HEK293 (cell line): ENCODE measurements around the gene SEPTIN3.

ENCODE experiments used
- CTCF ChIA-PET: fragments of 350-600 bp; formaldehyde crosslinking; extraction: SDS; loops from one replicate; lab custom pipeline; 2021; ENCODE audit warnings: antibody characterized with exemption; lab: Yijun Ruan, JAX
- POLR2A ChIA-PET: fragments of 300-600 bp; formaldehyde crosslinking; extraction: SDS; loops from one replicate; lab custom pipeline; 2020; ENCODE audit warnings: antibody characterized with exemption, inconsistent platforms; lab: Yijun Ruan, JAX
- H3K27ac ChIP-seq: fragments of 200-500 bp; sonication (Bioruptor generic); 2 replicates; pipeline ENCODE4 v1.5.1; 2014; ENCODE audit warnings: low read depth, low read length, control low read depth, inconsistent platforms; ENCODE audit errors: extremely low read depth
- H3K36me3 ChIP-seq, 2 experiments: fragments of 200-500 bp in 1 of 2; sonication (Bioruptor generic) in 1 of 2; 1 replicate in 1 of 2; 2 replicates in 1 of 2; pipeline ENCODE4 v1.5.1; 2014 to 2017; ENCODE audit warnings: inconsistent platforms in 2 of 2, low read length in 2 of 2; ENCODE audit not compliant: control insufficient read depth in 2 of 2, insufficient read depth in 1 of 2
- H3K4me1 ChIP-seq: fragments of 200-500 bp; sonication (Bioruptor generic); 2 replicates; pipeline ENCODE4 v1.5.1; 2014; ENCODE audit warnings: mild to moderate bottlenecking, low read length, inconsistent platforms; ENCODE audit not compliant: control insufficient read depth, insufficient read depth
- H3K4me3 ChIP-seq: 2 replicates; pipeline ENCODE4 v1.5.1; 2011; ENCODE audit warnings: low read depth, mild to moderate bottlenecking, control low read depth, low read length, moderate library complexity
- H3K9me3 ChIP-seq: fragments of 200-500 bp; sonication (Bioruptor generic); 2 replicates; pipeline ENCODE4 v1.5.1; 2014; ENCODE audit warnings: low read depth, low read length, inconsistent platforms; ENCODE audit not compliant: control insufficient read depth, insufficient read depth
- BCL11A ChIP-seq: fragments of 450-650 bp; formaldehyde crosslinking; IDR thresholded peaks from 2 replicates; pipeline ENCODE4 v1.5.1; 2016; ENCODE audit warnings: low read depth, missing biosample characterization, missing genetic modification characterization
- FEZF1 ChIP-seq: fragments of 450-650 bp; formaldehyde crosslinking; IDR thresholded peaks from 2 replicates; pipeline ENCODE4 v1.5.1; 2016; ENCODE audit warnings: missing biosample characterization, missing genetic modification characterization
- GLI2 ChIP-seq: fragments of 450-650 bp; formaldehyde crosslinking; IDR thresholded peaks from 2 replicates; pipeline ENCODE4; 2017; ENCODE audit warnings: missing biosample characterization, missing genetic modification characterization, low read depth, borderline replicate concordance
- GLI4 ChIP-seq: fragments of 450-650 bp; formaldehyde crosslinking; IDR thresholded peaks from 2 replicates; pipeline ENCODE4 v1.5.1; 2016; ENCODE audit warnings: missing biosample characterization, missing genetic modification characterization
- GLIS2 ChIP-seq: fragments of 450-650 bp; formaldehyde crosslinking; IDR thresholded peaks from 2 replicates; pipeline ENCODE4 v1.5.1; 2016; ENCODE audit warnings: missing biosample characterization, missing genetic modification characterization
- KLF1 ChIP-seq: fragments of 450-650 bp; formaldehyde crosslinking; IDR thresholded peaks from 2 replicates; pipeline ENCODE4 v1.5.1; 2016; ENCODE audit warnings: missing biosample characterization, missing genetic modification characterization
- KLF17 ChIP-seq: fragments of 450-650 bp; formaldehyde crosslinking; IDR thresholded peaks from 2 replicates; pipeline ENCODE4 v1.5.1; 2016; ENCODE audit warnings: missing biosample characterization, missing genetic modification characterization
- OVOL3 ChIP-seq: fragments of 450-650 bp; formaldehyde crosslinking; IDR thresholded peaks from 2 replicates; pipeline ENCODE4 v1.5.1; 2016; ENCODE audit warnings: missing biosample characterization, missing genetic modification characterization
- REST ChIP-seq: fragments of 450-650 bp; formaldehyde crosslinking; IDR thresholded peaks from 2 replicates; pipeline ENCODE4 v1.5.1; 2016; ENCODE audit warnings: missing biosample characterization, missing genetic modification characterization
- ZBTB1 ChIP-seq: fragments of 450-650 bp; formaldehyde crosslinking; IDR thresholded peaks from 2 replicates; pipeline ENCODE4 v1.5.1; 2016; ENCODE audit warnings: missing biosample characterization, missing genetic modification characterization
- ZBTB21 ChIP-seq: fragments of 450-650 bp; formaldehyde crosslinking; IDR thresholded peaks from 2 replicates; pipeline ENCODE4 v1.5.1; 2017; ENCODE audit warnings: missing biosample characterization, missing genetic modification characterization
- ZNF155 ChIP-seq: fragments of 450-650 bp; formaldehyde crosslinking; IDR thresholded peaks from 2 replicates; pipeline ENCODE4 v1.5.1; 2016; ENCODE audit warnings: missing biosample characterization, missing genetic modification characterization
- ZNF26 ChIP-seq: fragments of 450-650 bp; formaldehyde crosslinking; IDR thresholded peaks from 2 replicates; pipeline ENCODE4 v1.5.1; 2016; ENCODE audit warnings: missing biosample characterization, missing genetic modification characterization
- ZNF292 ChIP-seq: fragments of 450-650 bp; formaldehyde crosslinking; IDR thresholded peaks from 2 replicates; pipeline ENCODE4 v1.5.1; 2016; ENCODE audit warnings: low read depth, missing biosample characterization, missing genetic modification characterization, borderline replicate concordance
- ZNF610 ChIP-seq: fragments of 450-650 bp; formaldehyde crosslinking; IDR thresholded peaks from 2 replicates; pipeline ENCODE4 v1.5.1; 2016; ENCODE audit warnings: missing biosample characterization, missing genetic modification characterization, borderline replicate concordance
- ZNF623 ChIP-seq: fragments of 450-650 bp; formaldehyde crosslinking; IDR thresholded peaks from 2 replicates; pipeline ENCODE4 v1.5.1; 2016; ENCODE audit warnings: missing biosample characterization, missing genetic modification characterization
- ZNF639 ChIP-seq: fragments of 450-650 bp; formaldehyde crosslinking; IDR thresholded peaks from 2 replicates; pipeline ENCODE4 v1.5.1; 2016; ENCODE audit warnings: missing biosample characterization, missing genetic modification characterization
- ZNF747 ChIP-seq: fragments of 450-650 bp; formaldehyde crosslinking; IDR thresholded peaks from 2 replicates; pipeline ENCODE4 v1.5.1; 2016; ENCODE audit warnings: missing biosample characterization, missing genetic modification characterization
- ZNF76 ChIP-seq: fragments of 450-650 bp; formaldehyde crosslinking; IDR thresholded peaks from 2 replicates; pipeline ENCODE4; 2016; ENCODE audit warnings: low read depth, missing biosample characterization, missing genetic modification characterization, borderline replicate concordance

Gene SEPTIN3

GRCh38 chr22:41983513-41984405, 14.5 kb downstream of the SEPTIN3 start:
- Histone ChIP-seq H3K36me3 (peaks cover 0 to 5% of the 10 kb centered on the region in 2 experiments; a peak in 1 of 3 replicates), H3K4me3 (no peak overlapping the region), H3K27ac (no peak overlapping the region), H3K9me3 (no peaks in the 10 kb centered on the region), H3K4me1 (no peaks in the 10 kb centered on the region)
- no peak for TF ChIP-seq ZNF76
- TF ChIP-seq ZNF155 (tag by site-specific recombination): no peak
- no peak for TF ChIP-seq ZBTB21 (tag by site-specific recombination)
- TF ChIP-seq ZNF639 (tag by site-specific recombination): no peak
- no peak for TF ChIP-seq GLI2 (tag by site-specific recombination)
- no peak for TF ChIP-seq REST (tag by site-specific recombination)
- TF ChIP-seq ZNF623 (tag by site-specific recombination): no peak
- TF ChIP-seq ZNF292: no peak
- no peak for TF ChIP-seq BCL11A (tag by site-specific recombination)
- TF ChIP-seq ZNF610 (tag by site-specific recombination): no peak
- TF ChIP-seq FEZF1 (tag by site-specific recombination): no peak
- no peak for TF ChIP-seq OVOL3 (tag by site-specific recombination)
- no peak for TF ChIP-seq KLF1
- no peak for TF ChIP-seq GLI4 (tag by site-specific recombination)
- no peak for TF ChIP-seq KLF17 (tag by site-specific recombination)
- no peak for TF ChIP-seq ZNF747
- TF ChIP-seq ZBTB1: no peak
- no peak for TF ChIP-seq GLIS2 (tag by site-specific recombination)
- TF ChIP-seq ZNF26 (tag by site-specific recombination): no peak
- ChIA-PET CTCF (no interaction called here), POLR2A (interaction anchor here (1.3 kb wide), 1 partner anchor 96 kb away, joined by 4 read pairs; the partner anchor contains the start of gene SMDT1)
